HL-60/S4 (cell line): ENCODE measurements around the gene TNFRSF18.

Experiments used
- in situ Hi-C: fragments of 300-500 bp; cut with MboI; formaldehyde crosslinking; loops from 2 replicates; pipeline ENCODE4 v1.14.3; 2022; ENCODE audit warnings: low sequenced_read_pairs

The TNFRSF18 gene

DNA sequence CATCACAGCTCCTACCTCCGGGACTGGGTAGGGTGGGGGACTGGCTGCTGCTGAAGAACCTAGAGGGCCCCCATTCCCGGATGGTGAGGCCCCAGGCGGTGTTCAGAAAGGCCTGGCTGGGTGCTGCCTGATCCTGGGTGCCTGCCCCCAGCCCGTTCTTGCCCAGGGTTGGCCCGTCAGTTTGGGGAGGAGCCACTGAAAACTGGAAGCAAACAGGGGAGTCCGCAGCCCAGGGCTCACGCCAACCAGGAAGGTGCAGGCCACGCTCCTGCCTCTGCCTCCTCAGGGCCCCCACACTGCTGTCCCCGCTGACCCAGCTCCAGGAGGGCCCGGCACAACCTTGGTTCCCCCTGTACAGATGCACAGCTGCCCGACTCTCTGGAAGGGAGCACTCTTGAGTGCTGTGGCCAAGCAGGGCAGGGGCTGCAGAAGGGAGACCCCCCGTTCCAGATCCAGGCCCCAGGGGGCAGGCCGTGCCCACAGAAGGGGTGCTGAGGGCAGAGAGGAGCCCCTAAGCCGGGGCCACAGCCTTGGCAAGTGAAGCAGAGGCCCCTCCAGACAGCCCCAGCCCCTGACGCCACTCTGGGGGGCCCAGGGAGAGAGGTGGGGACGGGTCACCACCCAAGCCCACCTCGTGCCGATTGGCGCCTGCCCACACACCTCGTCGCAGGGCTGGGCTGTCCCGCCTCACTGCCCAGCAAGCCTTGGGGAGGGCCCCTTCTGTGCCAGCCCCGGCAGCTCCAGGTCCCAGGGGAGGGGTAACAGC is 34.6 kb upstream of the TNFRSF18 start:
- in situ Hi-C loops: no loop called here

DNA sequence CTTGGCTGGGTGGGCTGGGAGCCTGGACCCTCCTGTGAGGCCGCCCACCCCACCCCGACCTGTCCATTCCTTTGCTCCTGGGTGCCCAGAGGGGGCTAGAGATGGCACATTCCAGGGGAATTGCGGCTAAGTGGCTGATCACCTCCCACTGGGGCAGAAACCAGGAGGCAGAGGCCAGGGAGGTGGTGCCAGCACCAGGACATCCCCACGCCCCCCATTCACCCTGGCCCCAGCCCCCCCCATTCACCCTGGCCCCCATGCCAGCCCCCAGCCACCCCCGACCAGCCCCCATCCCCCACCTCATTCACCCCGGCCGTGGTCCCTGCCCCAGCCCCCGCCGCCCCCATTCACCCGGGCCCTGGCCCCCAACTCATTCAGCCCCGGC is 33.9 kb upstream of the TNFRSF18 start:
- in situ Hi-C loops: no loop called here

DNA sequence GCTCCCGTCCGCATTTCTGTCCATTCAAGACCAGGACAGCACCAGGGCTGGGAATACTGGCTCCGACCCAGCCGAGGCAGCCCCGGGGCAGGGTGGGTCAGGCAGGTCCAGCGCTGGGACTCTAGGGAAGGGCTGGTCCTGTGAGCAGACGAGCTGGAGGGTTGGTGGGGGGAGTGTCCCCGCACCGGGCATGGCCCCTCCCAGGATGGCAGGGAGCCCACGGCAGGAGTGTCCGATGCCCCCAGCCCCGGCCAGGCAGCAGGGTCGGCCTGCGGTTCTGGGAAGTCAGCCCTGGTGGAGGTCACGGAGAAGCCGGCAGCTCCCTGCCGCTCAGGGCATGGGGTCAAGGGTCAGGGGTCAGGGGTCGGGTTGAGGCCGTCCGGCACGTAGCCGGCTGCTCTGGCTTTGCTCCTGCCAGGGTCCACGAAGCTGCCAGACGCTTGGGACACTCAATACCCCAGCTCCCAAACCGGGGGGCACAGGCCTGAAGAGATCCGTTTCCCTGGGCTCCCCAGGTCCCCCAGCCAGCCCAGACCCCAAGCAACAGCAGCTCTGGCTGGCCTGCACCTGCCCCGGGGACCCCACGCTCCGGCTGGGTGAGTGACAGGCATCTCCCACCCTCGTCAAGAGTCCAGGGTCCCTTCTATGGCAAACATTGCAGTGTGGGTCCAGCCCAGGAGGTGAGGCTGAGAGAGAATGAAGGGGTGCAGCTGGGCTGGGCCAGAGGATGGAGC is 33.4 kb upstream of the TNFRSF18 start:
- in situ Hi-C loops: no loop called here

DNA sequence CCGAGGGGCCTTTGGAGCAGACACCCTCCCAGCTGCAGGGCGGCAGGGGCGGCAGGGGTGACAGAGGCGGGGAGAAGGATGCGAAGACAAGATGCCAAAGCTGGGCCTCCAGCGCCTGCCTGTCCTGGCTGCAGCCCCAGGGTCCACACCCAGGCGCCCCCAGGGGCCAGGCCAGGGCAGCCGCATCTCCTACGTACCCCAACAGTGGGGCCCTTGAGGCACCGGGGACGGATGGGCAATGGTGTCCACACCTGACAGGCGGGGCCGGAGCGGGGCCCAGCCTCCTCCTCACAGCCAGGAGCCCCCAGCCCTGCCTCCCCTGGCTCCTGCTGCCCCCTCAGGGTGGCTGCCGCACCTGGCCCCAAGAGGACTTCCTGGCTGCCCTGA is 32.8 kb upstream of the TNFRSF18 start:
- in situ Hi-C loops: no loop called here

DNA sequence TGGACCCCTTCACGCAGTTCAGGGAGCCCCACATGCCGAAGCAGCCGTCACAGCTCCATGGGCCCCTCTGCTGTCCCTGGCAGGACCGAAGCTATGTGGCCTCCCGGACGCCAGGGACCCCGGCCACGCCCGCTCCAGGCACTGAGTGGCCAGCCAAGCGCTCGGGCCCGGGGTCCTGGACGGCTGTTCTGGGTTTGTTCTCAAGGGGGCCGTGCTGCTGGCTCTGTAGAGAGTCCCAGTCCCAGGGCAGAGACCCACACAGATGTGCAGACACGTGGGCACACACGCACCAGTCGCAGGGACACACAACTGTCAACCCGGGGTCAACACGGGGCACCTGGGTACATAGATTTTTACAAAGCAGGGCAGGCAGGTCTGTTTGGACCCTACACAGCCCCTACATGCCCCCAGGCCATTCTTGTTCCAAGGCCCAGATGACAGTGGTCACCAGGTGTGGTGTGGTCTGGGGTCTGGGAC is 32.3 kb upstream of the TNFRSF18 start:
- in situ Hi-C loops: no loop called here

DNA sequence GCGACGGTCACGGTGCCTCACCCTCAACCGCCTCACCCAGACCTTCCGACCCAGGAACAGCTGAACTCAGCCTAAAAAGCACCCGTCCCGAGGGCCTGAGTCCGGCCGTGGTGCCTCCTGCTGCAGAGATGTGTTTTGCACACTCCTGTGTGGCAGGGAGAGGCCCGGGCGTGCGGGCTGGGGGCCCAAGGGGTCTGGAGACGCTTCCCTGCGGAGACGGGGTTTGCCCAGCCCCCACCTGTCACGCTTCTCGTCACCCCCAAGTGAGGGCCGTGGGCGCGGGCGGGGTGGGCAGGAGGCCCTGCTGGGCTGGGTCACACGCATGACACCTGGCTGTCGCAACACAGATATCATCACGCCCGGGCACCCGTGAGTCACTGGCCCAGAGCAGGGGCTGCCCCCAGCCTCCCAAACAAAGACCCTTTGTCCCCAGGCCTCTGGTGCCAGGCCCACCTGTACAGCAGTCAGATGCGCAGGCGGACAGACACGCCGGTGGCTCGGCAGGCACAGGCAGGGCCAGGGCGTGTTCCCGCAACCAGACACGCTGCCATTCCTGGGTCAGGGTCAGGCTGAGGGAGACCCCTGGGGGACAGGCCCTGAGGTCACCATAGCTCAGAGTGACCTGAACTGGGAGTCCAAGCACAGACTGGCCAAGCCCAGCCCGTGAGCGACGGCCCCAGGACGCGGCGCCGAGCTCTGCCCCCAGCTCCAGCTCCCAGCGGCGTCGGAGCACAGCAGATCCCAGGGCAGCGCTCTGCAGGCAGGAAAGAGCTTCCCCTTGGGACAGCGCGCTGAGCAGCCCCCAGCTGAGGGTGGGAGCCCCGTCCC is 31.7 kb upstream of the TNFRSF18 start:
- in situ Hi-C loops: no loop called here

DNA sequence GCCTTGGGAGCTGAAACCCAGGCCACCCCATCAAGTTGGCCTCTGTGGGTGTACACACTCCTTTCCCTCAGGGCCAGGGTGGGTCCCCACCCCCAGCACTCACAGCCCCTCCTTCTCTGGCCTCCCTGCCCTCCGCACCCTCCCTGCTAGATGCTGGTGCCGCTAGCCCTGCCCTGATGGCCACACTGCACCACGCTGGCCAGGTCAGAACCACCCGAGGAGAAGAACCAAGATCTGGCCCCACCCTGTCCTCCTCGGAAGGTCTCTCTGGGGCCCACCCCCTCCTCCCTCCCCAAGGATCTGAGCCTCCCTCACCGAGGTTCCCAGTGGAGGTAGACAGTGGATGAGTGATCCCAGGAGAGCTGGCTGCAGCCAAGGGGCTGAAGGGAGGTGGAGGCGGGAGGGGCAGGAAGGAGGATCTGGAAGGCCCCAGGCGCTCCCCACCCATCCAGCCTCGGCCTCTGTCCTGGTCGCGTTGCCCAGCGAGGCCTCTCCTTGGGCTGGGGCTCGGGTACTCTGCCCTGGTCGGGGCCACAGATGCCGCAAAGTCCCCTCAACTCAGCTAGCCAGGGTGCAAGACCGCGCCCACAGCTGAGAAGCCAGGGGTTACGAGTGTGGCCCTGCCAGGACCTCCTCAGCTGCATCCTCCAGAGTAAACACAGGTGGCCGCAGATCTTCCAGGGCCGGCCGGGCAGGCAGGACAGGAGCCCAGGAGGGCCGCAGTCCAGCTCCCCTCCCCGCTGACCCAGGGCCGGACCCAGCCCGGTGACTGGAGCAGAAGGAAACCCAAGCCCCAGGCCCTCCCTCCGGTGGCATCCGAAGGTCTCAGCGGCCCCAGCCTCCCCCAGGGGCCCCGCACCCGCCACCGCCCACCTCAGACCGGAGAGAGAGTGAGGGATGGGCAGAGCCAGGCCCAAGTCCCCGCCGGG is 30.8 kb upstream of the TNFRSF18 start:
- in situ Hi-C loops: no loop called here

DNA sequence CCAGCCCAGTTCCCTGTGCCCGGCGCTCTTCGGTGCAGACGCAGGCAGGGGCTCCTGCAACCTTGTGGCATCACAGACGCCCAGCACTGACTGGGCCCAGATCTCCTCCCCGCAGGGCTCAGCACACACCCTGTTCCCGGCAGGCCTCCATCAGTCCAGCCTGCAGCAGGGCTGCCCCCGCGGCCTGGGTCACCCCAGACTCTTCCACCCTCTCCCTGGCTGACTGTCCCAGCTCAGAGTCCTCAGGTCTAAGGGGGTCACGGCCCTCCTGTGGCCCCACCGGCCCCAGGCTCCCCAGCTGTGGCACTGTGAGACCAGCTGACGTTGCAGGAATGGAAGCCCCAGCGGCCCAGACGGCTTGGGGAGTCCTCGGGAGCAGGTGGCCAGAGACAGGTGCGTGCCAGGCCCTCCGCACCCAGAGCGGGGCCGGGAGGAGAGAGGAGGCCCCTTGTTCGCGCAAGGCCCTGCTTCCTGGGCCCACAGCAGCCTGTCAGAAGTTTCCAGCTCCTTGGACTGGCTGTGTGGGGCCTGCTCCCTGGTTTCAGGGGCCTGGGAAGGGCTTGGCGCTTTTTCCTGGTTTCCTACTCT is 29.9 kb upstream of the TNFRSF18 start:
- in situ Hi-C loops: no loop called here

DNA sequence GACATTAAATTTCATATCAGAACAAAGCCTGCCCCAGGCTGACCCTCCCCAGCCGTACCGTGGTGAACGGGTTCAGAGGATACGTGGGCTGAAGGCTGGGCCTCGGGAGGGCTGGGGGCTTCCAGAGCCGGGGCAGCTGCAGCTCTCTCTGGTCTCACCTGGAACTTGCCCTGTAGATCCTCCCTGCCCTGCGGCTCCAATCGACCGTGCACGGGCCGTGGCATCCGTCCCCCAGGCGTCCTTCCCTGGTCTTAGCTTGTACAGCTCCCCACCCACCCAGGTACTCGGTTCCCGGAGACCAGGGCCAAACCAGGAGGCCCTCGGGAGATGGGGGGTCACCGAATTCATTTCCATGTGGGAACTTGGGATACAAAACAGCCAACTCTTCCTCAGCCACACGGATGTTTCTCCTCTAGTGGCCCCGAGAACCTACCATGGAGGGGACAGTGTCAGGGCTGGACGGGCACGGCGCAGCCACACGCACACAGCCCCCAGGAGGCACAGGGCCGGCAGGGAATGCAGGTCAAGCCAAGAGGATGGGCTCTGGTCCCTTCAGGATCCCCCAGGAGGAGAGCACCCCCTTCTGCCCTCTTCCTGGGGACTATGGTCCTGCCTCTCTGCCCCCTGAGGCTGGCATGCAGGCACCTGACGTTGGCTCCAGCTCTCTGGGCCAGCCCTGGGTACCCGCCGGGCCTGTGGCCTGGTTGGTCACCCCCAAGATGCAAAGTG is 28.8 kb upstream of the TNFRSF18 start:
- in situ Hi-C loops: no loop called here

DNA sequence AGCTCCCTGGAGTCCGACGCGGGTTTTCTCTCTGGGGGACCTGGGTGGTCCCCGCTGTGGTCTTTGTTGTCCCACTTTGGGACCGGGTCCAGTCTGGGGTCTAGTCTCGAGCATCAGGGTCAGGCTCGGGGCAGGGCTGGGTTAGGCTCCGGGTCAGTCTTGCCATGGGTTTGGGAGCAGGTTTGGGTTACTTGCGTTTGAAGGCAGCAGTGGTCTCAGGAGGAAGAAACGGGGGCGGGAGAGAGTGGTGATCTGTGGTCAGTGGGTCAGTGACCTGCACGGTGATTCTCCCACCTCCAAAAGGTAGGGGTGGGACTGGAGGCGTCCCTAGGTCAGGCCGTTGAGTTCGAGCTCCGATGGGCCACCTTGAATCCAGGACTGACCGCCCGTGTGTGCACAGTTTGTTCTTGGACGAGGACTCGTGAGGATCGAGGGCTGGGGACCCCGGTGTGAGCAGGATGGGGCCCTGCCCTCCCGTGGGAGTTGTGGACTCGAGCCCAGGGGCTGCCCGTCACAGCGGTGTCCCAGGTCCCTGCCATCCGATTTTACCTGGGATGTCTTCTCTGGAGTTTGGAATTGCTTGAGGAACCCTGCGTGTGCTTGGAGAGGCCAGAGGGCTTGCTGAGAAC is 27.9 kb upstream of the TNFRSF18 start:
- in situ Hi-C loops: no loop called here

DNA sequence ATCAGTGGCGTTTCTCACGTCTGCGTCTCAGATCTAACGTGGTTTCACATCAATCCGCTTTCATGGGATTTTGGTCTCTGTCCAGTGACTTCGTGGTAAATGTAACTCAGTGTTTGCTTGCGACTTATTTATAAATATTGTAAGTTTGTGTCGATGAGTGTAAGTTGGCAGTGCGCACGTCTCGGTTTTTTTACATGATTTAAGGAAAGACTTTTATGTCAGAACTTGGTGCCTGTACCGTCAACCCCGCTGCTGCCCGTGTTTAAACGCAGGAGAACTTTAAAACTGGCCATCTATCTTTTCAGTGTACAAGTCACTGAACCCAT is 27.1 kb upstream of the TNFRSF18 start:
- in situ Hi-C loops: no loop called here

DNA sequence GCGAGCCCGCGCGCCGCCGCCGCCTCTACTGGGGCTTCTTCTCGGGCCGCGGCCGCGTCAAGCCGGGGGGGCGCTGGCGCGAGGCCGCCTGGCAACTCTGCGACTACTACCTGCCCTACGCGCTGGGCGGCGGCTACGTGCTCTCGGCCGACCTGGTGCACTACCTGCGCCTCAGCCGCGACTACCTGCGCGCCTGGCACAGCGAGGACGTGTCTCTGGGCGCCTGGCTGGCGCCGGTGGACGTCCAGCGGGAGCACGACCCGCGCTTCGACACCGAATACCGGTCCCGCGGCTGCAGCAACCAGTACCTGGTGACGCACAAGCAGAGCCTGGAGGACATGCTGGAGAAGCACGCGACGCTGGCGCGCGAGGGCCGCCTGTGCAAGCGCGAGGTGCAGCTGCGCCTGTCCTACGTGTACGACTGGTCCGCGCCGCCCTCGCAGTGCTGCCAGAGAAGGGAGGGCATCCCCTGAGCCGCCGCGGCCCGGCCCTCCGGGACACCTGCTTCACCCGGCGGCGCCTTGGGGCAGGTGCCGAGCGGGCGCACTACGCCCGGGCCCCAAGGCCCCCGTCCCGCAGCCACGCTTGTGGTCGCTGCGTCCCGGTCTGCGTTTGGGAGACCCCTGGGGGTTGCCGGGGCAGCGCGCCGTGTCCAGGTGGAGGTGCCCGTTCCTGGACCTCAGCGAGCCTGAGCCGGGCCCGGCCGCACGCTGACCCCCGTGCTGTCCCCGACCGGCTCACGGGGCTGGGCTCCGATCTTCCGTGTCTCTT is 26.6 kb upstream of the TNFRSF18 start:
- in situ Hi-C loops: no loop called here

DNA sequence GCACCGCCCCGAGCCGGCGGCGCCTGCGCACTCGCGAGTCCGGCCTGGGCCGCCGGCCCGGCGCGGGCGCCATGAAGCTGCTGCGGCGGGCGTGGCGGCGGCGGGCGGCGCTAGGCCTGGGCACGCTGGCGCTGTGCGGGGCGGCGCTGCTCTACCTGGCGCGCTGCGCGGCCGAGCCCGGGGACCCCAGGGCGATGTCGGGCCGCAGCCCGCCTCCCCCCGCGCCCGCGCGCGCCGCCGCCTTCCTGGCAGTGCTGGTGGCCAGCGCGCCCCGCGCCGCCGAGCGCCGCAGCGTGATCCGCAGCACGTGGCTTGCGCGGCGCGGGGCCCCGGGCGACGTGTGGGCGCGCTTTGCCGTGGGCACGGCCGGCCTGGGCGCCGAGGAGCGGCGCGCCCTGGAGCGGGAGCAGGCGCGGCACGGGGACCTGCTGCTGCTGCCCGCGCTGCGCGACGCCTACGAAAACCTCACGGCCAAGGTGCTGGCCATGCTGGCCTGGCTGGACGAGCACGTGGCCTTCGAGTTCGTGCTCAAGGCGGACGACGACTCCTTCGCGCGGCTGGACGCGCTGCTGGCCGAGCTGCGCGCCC is 25.9 kb upstream of the TNFRSF18 start, which contains the start of gene B3GALT6:
B3GALT6 (plus strand) TSS at position 30 of the 588 bp plus-strand sequence; CDS start at position 72, 42 bp downstream.
- in situ Hi-C loops: no loop called here

DNA sequence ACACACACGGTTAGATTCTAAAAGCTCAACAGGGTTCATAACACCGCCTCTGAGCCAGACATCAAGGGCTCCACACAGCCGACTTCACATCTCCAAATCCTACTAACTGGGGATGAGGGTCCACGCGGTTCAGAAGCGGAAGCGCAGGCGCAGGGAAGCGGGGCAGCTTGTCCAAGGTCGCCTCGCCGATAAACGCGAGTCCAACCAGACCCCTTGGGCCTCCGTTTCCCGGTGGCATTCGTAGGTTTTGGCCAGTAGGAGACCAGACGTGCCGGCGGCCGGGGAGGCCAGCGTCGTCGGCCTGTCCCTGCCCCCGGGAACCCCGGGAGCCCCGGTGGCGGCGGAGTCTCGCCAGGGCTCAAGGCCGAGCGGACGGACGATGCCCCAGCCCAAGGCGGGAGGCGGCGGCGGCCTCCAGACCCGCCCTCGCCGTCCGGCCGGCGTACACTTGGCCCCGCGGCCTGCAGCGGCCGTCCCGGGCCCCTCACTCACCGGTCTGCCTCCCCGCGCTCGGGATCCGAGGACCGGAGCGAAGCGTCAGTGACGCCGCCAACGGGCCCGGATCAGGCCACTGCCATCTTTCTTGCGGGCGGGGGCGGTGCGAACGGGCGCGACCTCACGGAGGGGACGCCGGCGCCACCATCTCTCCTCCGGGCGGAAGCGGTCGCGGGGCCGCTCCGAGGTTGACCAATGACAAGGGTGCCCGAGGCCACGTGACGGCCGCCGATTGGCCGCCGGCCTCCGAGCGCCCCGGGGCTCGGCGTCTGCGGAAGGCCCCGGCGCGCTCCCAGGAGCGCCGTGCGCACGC is 25.2 kb upstream of the TNFRSF18 start, which contains the start of gene SDF4:
SDF4 (minus strand) TSS at position 602 of the 808 bp plus-strand sequence. CDS start 3,229 bp downstream, outside the sequence.
- in situ Hi-C loops: no loop called here

DNA sequence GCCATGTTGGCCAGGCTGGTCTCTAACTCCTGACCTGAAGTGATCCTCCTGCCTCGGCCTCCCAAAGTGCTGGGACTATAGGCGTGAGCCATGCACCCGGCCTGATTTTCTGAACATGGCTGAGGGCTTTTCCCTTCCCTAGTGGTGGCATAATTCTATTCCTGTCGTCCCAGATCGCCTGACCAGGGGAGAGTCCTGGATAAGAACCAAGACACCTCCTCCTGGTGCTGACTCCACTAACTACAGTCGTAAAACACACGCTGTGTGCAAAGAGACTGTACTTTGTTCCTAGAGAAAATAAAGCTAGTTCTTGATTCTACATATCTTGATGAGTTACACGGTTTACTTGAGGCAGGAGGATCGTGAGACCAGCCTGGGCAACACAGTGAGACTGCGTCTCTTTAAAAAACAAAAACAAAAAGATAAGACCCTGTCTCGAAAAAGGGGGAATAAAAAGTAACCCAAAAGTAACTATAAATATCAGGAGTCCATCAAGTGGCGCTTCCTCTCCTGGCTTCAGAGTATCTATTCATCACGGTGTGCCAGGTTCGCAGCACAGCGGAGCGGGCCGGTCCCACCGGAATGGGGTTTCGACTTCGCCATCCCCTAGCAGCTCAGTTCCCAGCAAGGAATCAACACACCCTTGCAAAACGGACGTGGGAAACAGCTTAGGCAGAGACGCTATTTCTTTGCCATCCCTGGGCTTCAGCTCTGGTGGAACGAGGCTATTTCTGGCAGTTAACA is 24.4 kb upstream of the TNFRSF18 start:
- in situ Hi-C loops: no loop called here

DNA sequence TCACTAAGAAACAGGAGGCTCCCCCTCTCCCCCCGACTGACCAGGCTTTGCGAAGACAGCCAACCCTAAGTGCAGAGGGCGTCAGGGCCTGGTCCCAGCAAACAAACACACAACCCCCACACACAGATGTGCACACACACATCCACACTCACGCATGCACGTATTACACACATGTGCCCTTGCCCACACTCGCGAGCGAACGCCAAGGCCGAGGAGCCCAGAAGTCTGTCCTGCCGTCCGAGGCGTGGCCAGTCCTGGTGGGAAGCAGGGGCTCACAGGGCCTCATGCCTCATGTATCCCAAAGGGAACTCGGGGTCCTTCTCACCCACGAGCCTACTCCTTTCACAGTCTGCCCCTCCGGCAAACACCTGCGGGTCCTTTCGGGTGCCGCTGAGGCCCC is 23.4 kb upstream of the TNFRSF18 start:
- in situ Hi-C loops: no loop called here
